NCI-H1048 (cell line): ENCODE results near the gene TRPM2.

ENCODE experiments used
- DNase-seq: peaks from one replicate; lab custom pipeline; 2025; lab: John Stamatoyannopoulos, UW

Gene TRPM2

GRCh38 chr21:44444286-44444931 lies 91.0 kb downstream of the TRPM2 start:
- no peak for DNase-seq

- no peak for DNase-seq
Measured at GRCh38 chr21:44445145-44445812, 91.9 kb downstream of the TRPM2 start.

DNA sequence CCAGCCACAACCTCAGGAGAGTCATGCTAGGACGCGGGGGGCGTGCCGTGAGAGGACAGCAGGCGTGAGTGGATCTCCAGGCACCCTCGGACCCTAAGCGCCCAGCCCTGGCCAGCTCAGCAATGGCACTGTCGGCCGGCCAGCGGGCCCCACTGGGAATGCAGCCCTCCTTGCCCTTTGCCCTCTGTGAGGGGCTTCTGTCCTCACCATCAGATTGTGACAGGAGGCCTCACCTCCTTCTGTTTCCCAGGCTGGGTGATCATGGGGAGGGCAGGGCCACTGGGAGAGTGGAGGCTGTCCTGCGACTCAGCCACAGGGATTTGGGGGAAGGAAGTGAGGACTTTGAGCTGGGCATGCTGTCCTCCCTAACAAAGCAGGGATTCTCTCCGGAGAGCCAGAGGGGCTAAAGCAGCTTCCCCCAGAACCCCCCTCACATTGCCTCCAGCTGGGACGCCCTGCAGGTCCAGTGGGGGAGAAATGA lies 95.3 kb downstream of the TRPM2 start:
- DNase-seq: no peak

DNA sequence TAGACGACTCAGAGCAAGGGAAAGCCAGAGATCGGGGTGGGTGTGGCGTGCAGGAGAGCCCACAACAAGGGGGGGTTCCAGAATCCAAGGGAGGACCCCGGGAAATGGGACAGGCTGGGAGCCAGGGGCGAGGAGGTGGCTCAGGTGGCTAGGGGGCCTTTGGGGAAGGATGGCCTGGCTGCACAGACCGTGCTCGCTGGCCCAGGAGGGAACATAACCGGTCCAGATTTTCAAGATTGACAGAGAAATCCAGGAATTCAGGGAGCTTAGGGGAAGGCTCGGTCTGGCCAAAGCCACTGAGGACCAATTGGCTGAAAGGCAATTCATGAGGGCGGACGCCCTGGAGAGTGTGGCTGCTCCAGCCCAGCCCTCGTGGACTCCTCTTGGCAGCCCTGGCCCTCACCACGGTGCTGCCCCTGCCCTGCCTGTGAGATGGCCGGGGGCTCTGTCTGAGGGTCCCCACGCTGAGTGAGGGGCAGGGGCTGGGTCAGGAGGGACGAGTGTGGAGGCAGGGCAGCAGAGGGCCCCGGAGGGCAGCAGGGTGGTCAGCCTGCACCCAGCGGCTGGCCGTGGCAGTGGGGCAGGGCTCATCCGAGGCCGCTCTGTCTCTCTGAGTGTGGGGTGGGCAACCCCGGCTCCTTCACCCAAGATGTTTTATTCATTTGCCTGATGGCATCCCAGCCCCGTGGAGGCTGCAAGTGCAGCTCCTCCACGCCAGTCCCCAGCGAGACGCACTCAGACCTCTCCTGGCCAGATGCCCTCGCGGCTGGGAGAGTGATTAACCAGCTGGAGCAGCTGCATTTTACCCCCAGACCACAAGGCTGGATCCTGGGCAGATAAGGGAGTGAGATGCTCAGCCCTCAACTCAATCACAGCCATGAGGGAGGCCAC lies 96.3 kb downstream of the TRPM2 start:
- no peak for DNase-seq

DNA sequence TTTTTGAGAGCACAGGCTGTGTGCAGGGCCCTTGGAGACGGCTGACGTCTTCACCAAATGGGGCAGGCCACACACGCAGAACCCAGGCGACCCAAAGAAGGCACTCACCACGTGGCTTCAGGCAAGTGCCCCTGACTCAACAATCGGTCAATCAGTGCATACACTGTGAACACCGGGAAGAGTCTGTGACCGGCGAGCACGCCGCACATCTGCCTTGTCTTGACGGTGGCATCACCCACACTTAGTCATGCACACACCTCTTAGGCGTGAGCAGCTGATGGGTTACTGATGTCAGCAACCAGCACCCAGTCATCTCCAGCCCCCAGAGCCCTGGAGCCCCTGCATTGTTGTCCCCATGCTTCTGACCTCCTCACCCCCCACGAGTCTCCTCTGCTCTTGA lies 97.0 kb downstream of the TRPM2 start:
- no peak for DNase-seq

GRCh38 chr21:44450999-44451398 lies 97.6 kb downstream of the TRPM2 start:
- no peak for DNase-seq

DNA sequence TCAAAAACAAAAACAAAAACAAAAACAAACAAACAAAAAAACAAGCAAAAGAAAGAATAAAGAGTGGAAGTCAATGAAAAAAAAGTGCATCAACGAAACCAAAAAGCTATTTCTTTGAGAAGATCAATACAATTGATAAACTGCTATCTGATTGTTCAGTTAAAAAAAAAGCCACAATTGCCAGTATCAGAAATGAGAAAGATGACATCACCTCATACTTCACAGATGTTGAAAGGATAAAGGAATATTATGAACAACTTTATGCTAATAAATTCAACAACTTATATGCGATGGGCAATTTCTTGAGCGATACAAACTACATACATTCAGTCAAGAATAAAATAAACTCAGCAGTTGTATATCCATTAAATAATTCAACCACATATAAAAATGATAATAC lies 99.7 kb downstream of the TRPM2 start:
- DNase-seq: no peak

GRCh38 chr21:44454058-44454457 lies 100.6 kb downstream of the TRPM2 start:
- DNase-seq: no peak

DNA sequence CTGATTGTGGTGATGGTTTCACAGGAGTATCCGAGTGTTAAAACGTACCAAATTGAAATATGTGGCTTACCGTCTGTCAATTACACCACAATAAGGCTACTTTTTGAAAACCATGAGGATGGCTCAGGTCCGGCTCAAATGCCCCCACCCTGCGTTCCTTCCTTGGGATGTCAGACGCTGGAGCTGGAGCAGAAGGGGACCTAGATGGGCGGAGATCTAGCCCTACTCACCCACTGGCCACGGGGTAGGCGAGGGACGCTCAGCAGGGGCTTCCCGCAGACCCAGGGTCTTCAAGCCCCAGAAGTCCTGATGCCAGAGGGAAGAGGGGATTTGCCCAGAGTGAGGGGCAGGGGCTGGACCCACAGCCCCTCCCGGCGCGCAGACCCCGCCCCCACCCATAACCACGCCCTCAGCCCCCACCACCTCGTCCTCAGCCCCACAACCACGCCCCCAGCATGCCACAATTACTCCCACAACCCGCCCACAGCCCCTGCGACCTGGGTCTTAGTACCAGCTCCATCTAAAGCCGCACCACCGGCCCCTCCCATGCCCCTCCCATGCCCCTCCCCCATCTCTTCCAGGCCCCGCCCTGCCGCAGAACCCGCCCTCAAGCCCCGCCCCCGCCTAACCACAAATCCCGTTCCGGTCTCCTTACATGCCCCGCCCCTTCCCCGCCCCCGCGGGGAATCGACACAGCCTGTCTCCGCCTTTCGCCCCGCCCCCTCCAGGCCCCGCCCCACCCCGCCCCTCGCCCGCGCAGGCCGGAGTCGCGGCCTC lies 101.5 kb downstream of the TRPM2 start, which contains the start of gene LRRC3:
LRRC3 (plus strand) TSS at position 764 of the 777 bp plus-strand sequence. CDS start 1,135 bp downstream, outside the sequence.
- no peak for DNase-seq

GRCh38 chr21:44455524-44456213 lies 102.2 kb downstream of the TRPM2 start:
- no peak for DNase-seq

DNA sequence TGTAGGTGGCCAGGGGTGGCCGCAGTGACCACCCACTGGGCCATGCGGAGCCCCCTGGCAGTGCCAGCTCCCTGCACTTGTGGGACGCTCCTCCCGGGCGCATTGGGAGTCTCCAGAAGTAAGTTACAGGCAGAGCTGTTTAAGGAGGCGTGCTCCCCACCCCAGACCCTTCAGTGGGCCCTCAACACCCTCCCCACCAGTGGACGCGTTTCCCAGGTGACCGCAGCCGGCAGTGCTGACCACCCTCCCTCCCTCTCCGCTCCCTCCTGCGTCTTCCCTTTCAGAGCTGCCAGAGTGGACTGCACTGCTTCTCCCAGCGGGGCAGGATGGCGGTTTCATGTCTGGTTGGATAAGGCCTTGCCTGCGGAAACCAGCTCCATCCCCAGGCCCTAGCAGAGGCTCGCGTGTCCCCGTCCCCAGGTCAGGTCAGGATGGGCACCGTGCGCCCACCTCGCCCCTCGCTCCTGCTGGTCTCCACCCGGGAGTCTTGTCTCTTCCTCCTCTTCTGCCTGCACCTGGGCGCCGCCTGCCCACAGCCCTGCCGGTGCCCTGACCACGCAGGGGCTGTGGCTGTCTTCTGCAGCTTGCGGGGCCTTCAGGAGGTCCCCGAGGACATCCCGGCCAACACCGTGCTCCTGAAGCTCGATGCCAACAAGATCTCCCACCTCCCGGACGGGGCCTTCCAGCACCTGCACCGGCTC lies 102.9 kb downstream of the TRPM2 start:
- DNase-seq: no peak

DNA sequence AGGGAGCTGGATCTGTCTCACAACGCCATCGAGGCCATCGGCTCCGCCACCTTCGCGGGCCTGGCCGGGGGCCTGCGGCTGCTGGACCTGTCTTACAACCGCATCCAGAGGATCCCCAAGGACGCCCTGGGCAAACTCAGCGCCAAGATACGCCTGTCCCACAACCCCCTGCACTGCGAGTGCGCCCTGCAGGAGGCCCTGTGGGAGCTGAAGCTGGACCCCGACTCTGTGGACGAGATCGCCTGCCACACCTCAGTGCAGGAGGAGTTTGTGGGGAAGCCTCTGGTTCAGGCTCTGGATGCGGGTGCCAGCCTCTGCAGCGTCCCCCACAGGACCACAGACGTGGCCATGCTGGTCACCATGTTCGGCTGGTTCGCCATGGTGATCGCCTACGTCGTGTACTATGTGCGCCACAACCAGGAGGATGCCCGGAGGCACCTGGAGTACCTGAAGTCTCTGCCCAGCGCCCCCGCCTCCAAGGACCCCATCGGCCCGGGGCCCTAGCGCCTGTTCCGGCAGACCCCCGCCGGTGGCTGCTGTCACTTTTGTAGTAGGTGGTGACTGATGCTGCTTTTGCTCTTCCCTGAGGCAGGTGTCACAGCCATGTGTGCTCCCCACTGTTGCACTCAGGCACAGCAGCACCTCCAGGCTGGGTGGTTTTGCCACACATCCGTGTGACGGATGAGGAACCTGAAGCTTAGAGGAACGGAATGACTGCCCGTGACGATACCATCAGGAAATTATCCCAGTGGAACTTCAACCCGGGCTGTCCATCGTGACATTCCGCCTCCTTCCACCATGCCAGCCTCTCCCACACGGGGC lies 103.7 kb downstream of the TRPM2 start:
- no peak for DNase-seq

DNA sequence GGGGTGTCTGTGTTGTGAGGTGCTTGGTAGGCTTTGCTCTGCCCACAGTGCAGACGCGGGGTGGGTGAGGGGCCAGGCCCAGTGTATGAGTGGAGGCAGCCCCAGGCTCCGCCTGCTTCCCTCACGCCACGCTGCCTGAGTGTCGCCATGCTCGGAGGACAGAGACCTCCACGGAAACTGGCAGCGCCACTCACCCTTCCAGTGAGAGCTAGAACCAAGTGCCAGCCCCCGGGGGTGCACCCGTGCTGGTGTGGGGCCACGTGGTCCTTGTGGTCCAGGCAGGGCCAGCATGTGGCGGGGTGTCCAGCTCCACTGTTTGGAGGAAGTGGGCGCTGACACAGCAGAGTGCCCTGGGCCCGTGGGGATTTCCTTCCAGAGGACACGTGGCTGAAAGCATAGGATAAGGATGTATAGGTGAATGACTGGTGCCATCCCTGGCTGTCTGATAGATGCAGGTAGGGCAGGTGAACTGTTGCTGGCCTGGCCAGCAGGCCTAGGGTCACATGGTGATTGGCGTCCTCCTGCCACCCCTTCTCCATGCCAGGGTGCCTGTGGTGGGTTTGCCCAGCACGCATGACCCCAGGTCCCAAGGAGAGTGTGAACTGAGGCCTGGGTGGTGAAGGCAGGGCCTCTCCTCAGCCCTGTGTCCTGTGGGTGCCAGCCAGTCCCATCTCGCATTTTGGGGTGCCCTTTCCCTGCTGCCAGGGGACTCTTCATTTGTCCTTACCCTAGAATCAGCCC lies 105.7 kb downstream of the TRPM2 start:
- no peak for DNase-seq

GRCh38 chr21:44459712-44460440 lies 106.5 kb downstream of the TRPM2 start:
- DNase-seq: no peak

DNA sequence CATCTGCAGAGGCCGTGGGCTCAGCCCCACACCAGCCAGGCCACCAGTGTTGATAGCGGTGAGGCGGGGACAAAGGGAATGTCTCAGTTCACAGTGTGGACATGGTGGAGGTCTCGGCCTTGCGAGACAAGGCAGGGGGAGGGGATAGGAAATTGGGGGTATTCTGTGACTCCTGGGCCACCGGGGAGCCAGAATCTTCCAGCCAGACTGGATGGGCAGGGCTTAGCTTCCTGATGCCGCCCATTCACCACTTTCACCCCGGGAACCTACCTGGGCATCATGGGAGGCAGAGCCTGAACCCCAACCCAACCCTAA lies 107.0 kb downstream of the TRPM2 start:
- no peak for DNase-seq

GRCh38 chr21:44461005-44461404 lies 107.6 kb downstream of the TRPM2 start:
- DNase-seq: no peak

DNA sequence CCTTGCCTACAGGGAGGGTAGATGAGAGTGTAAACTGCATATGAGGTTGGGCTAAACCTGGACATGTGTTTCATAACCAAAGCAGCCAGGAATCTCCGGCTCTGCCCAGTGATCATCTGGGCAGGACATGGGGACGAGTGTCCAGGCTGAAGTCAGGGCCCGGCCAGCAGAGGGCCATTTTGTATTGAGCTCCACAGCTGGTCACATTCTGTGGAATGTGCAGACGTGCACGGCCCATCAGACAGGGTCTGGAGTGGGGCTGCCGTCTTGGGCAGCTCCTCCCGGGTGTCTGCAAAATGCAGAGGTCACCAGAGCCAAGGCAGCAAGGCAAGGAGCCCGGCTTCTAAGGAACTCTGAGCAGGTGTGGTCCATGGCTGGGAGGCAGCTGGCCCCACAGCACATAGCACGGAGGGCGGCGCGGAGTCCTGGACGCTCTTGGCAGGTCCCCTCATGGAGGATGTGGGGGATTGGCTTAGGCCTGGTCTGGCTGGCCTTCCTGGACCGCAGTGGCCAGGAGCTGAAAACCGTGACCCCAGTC lies 108.1 kb downstream of the TRPM2 start:
- DNase-seq: no peak
